SHP77 (cell line): Measurements from ENCODE around the gene GBA2.

Experiments
- DNase-seq, 2 experiments: peaks; one replicate each; lab custom pipeline; 2025; lab: John Stamatoyannopoulos, UW

The GBA2 gene

GRCh38 chr9:35714579-35715252, 34.3 kb downstream of the GBA2 start:
- DNase-seq: no peak

DNA sequence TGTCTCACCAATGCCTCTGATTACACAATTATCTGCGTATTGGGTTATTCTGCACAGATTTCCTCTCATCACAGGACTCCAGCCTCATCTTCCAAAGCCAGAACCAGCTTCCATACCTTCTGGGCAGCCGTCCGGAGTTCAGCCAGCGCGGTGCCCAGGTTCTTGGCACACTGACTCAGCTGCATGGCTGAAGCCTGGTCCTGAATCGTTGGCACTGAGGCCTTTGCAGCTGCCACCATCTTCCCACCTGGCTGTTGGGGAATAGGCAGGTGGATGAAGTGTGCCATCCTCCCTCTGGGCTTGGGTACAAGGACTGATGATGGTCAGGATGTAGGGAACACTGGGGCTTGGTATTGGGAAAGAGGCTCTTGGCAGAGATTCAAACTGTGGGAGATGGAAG, 34.9 kb downstream of the GBA2 start:
- no peak for DNase-seq

DNA sequence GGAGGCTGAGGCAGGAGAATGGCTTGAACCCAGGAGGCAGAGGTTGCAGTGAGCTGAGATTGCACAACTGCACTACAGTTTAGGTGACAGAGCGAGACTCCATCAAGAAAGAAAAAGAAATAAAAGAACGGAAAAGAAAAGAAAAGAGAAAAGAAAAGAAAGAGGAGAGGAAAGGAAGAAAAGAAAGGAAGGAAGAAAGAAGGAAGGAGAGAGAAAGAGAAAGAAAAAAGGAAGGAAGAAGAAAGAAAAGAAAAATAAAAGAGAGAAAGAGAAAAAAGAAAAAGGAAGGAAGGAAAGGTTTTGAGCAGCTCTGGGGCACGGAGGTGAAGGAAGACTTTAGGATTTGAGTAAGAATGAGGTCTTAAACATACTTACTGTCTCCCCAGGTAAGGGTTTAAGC, 35.5 kb downstream of the GBA2 start:
- no peak for DNase-seq

DNA sequence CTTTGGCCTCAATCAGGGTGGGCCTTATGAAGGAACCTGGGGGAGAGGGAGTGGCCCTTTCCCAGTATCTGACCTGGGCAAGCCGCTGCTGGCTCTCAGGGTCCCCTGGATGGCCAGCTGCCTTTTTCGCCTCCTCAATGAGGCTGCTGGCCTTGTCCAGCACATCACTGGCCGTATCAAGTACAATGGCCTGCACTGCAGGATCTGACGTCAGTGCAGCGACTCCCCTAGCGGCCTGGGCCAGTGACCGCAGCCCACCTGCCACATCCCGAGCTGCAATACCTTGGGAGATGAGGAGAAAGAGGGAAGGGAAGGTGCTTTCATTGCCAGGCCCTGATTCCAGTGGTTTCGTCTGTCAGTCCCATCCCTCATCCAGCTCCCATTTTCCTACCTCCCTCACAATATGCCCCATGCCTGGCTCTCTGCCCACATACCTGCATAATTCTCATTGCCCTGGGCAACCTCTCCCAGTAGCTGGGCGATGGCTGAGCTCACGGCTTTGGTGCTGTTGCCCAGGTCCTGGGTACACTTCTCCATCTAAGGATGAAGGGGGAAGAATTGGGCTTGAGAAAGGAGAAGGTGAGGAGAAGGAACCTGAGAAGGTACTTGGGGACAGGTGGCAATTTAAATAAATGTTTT, 36.1 kb downstream of the GBA2 start:
- no peak for DNase-seq

DNA sequence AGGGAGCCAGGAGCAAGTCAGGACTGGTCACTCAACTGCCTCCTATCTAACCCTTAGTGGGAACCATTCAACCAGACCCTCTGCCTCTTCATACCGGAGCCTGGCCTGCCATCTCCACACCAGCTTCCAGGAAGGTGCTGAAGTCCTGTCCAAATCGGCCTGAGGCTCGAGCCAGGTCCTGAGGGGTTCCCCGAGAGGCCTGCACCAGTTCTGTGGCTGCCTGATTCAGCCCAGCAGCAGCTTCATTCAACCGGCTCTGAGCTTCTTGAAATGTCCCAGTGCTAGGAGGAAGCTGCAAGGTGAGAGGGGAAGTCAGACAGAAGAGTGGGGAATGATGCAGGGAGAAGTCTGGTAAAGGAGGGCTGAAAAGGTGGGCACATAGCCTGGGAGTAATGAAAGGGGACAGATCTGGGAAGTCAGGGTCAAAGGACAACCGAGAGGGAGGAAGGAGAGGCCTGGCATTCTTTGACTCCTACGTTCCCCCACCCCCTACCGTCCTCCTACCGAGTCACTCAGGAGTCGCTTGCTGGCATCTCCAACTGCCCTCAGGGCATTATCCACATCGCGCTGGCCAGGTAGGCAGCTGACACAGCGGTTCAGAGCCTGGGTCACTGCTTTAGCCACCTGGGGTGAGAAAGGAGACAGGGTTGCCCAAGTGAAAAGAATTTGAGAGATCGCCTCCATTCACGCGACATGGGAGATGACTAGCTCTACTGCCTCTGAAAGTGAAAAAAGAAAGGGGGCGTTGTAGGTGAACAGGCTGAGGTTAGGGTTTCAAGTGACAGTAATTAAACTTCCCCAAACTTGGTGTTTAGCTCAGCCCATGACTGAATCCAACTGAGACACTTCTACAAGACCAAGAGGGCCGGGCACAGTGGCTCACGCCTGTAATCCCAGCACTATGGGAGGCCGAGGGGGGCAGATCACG, 37.3 kb downstream of the GBA2 start:
- no peak for DNase-seq

DNA sequence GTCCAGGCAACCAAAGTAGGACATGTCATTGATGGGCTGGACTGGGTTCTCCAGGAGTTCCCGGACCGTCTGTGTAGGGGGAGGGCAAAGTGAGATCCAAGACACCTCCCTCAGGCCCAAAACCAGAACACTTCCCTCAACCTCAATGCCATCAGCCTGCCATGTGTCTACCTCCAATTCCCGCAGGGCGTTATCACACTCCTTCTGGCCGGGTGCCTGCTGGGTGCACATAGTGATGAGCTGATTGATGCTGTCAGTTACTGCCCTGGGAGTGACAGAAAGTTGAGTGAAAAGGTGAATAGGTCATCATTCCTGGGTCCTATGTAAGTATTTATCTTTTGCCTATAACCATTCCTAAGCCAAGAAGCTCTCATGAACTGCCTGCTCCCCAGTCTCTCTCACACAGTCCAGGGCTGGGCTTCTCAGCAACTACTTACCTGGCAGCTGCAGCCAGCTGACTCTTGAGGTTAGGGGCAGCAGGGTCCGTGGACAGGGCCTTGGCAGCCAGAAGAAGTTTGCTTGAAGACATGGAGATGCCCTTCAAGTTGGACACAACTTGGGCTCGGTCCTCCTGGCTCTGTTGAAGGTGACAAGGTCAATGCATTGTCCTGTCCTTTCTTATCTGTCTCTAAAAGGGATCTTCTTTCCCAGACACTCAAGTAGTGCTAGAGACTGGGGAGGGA, 38.1 kb downstream of the GBA2 start:
- DNase-seq: no peak

DNA sequence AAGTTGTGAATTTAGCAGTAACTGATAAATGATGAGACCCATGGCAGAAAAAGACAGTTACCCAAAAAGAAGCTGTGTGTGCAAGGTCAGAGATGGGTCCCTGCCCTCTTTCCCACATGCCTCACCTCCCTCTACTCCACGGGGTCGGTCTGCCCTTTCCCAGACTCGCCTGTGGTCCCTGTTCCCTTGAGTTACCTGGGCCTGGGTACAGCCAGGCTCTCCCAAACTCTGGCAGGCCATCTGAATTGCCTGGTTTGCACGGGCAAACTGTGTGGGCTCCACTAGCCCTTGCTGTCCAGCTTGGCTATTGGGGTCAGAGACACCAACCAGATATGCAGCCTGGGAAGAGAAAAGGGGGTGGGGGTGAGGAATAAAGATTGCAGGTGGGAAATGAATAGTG, 40.9 kb downstream of the GBA2 start:
- no peak for DNase-seq

DNA sequence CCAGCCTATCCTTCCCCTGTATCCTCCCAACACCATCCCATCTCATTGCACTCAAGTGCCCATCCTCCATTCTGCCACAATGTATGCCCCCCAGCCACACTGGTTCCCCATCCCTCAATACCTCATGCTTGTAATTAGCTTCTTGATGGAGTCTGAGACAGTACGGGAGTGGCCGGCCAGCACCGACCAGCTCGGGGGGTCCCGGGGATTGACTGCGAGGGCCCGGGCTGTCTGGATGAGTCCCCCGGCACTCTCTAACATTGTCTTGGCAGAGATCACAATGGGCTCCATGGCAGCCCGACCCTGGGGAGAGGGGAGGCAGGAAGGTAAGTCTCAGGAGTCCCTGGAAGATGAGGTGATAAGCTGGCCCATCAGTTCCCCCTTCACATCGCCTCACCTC, 42.1 kb downstream of the GBA2 start:
- no peak for DNase-seq

DNA sequence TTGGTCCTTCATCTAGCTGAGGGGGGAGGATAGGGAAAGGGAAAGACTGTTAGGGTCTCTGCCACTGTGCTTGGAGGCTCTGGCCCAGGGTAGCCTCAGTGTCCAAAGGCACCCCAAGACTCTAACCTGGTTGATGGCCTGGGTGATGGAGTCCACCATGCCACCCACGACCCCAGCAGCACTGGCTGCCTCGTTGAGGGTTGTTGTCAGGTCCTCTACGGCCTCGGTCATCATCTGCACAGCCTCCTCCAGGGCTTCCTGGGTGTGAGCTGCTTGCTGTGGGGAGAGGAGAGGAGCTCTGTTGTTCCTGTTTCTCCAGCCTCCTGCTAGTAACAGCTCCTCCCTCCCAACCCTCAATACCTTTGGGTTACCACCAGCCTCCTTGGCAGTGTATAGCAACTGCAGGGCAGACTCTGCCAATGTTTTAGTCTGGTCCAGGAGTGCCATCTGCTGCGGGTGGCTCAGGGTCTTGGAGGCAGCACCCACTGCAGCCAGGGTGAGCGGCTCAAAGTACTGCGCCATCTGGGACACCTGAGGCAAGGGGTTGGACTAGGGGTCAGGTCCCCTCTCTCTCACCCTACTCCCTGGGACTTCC, 43.1 kb downstream of the GBA2 start:
- no peak for DNase-seq

GRCh38 chr9:35705372-35705771, 43.7 kb downstream of the GBA2 start:
- DNase-seq: no peak

- DNase-seq: no peak
These were observed 44.9 kb downstream of the GBA2 start for GRCh38 chr9:35703906-35704672.

DNA sequence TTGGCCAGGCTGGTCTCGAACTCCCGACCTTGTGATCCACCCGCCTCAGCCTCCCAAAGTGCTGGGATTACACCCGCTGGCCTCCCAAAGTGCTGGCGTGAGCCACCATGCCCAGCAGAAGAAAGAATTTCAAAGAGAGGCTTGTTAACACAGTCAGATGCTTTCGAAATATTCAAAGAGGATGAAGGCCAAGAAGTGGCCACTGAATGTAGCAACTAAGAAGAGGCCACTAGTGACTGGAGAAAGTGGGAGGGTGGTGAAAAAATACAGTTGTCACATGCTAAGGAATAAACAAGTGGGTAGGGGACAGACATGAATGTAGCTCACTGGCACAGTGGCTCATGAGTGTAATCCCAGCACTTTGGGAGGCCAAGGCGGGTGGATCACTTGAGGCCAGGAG, 46.3 kb downstream of the GBA2 start:
- DNase-seq: no peak

DNA sequence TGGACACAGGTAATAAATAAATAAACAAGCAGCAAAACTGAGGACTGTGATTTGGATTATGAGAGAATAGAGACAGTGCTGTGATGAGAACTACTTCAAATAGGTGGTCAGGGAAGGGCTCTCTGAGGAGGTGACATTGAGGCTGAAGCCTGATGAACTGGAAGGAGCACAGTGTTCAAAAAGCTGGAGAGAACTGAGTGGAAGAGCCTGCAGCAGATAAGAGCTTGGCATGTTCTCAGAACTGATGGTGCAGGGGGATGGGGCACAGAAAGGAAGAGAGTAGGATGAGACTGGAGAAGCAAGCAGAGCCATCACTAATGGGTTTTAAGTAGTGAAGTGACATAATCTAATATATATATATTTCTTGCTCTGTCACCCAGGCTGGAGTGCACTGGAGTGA, 48.1 kb downstream of the GBA2 start:
- DNase-seq: no peak

DNA sequence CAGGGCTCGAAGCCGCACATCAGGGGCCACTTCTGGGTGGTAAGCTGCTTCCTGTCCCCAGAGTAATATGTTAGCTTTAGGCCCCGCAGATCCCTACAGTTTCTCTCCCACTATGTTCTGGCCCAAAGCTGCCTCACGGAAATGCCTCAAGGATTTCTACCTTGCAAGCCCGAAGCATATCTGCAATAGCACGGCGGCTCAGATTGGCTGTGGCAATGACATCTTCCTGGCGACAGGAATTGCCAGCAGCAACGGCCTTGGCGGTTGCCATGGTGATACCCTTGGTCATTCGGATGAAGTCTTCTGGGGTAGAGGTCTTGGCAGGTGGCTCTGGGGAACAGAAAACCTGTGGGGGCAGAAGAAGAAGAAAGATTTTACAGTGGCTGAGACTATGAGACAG, 49.0 kb downstream of the GBA2 start:
- DNase-seq: no peak

DNA sequence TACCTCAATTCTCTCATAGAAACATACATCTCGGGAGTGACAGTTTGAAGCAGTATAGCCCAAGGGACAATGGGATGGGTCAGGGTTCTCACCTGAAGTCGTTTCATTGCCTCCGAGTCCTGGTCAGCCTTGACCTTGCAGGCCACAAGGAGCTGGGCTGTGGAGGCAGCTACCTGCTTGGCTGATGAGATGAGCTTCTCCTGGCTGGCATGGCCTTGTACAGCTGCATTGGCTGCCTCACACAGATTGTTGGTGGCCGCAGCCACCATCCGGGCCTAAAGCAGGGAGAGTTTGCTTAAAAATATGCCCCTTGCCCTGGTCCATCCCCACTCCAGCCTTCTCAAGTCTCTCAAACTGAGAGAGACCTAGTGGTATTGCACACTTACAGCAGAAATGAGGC, 50.8 kb downstream of the GBA2 start:
- no peak for DNase-seq

- DNase-seq: no peak
These were observed 51.5 kb downstream of the GBA2 start for GRCh38 chr9:35697486-35697885.

DNA sequence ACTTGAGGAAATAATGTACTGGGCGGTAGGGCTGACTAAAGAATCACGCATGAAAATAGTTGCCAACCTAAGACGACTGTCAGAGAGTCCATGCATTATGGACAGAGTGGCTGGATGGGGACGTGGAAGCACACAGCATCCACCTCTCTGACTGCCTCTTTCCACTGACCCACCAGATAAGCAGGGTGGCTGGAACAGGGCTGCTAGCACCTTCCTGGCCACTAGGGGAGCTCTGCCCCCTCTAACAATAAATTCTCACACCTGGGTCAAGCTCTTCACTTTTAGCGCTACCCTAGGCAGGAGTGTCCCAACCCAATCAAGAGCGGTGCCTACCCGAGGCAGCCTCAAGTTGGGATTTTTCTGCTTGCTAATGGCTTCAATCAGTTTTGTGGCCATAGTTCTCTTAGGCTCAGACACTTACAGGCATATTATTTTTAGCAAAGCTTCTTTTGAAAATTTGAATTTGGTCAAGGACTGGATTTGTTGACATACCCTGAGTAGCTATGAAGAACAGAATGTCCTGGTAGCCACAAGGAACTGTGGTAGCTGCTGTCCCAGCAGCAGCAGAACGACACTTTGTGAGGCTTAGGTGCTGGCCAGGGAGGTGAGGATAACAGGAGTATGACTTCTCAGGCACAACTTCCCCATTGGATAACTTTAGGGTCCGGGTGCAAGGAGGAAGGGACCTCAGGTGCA, 52.4 kb downstream of the GBA2 start:
- peak; percentile 3 to 10 for DNase-seq

- no peak for DNase-seq
These were observed 53.1 kb downstream of the GBA2 start for GRCh38 chr9:35695943-35696401.

DNA sequence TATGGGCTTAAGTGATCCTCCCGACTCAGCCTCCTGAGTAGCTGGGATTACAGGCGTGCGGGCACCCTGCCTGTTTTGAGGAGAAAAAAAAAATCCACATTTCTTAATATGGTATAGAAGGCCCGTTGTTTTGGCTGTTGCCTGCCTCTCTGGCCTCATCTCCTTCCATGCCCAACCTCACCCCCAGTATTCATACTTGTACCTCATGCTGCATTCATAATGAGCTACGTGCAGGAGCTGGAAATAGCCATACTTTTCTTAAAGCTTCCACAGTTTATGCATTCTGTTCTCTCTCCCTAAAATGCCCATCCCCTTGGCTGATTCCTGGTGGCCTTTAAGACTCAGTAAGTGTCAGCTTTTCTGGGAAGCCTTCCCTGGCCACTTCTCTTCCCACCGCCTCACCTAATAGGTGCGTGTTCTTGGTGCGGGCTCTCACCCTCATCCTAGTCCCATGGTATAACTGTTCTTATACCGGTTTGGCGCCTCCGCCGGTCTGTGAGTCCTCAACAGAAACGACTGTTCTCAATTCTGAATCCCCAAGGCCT, 57.2 kb downstream of the GBA2 start:
- DNase-seq: no peak

DNA sequence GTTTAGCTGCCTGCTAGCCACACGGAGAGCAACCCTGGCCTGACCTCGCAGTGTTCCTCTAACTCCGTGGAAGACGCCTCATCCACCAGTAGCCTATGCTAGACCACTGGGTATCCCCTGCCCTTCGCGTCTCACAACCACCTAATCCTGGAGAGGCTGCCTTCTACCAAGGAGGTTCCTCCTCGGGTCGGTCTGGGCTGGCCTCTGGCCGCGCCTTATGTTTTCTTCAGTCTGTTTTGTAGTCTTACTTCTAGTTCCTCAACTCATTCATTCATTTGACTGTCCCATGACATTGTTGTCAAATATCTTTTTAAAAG, 57.7 kb downstream of the GBA2 start:
- no peak for DNase-seq
